Neural cell (in vitro differentiated cells): ENCODE results near the gene MACROH2A1. TPM values are rescaled to one million over a fixed set of nuclear protein-coding genes. Genes with fewer than 3 reads are reported as not detected.

ENCODE experiments used
- H2AFZ ChIP-seq: fragments of 200-600, 300-800 bp; sonication (generic), shearing (Covaris generic); 2 replicates; pipeline ENCODE4 v1.6.0; 2014; ENCODE audit warnings: low read depth, mild to moderate bottlenecking, antibody characterized with exemption, low read length, moderate library complexity
- H3F3A ChIP-seq: fragments of 200-600 bp; shearing (Covaris generic); 2 replicates; pipeline ENCODE4 v1.6.1; 2016; ENCODE audit warnings: mild to moderate bottlenecking, moderate library complexity, mixed read lengths, antibody characterized with exemption, low read length; ENCODE audit not compliant: insufficient read depth, poor library complexity, severe bottlenecking
- H3K27ac ChIP-seq: fragments of 200-600, 300-800 bp; sonication (generic), shearing (Covaris generic); 2 replicates; pipeline ENCODE4 v1.5.1; 2014; ENCODE audit warnings: mild to moderate bottlenecking, low read length, moderate library complexity
- H3K27me3 ChIP-seq: fragments of 300-800, 200-600 bp; sonication (generic), shearing (Covaris generic); 2 replicates; pipeline ENCODE4 v1.6.0; 2014; ENCODE audit warnings: mild to moderate bottlenecking, low read depth, low read length, moderate library complexity; ENCODE audit not compliant: insufficient read depth
- H3K36me3 ChIP-seq: fragments of 300-800, 200-600 bp; sonication (generic), shearing (Covaris generic); 2 replicates; pipeline ENCODE4 v1.5.1; 2014; ENCODE audit warnings: mild to moderate bottlenecking, antibody characterized with exemption, low read length, moderate library complexity; ENCODE audit not compliant: insufficient read depth
- H3K4me2 ChIP-seq: fragments of 300-800, 200-600 bp; sonication (generic), shearing (Covaris generic); 2 replicates; pipeline ENCODE4 v1.6.0; 2014; ENCODE audit warnings: mild to moderate bottlenecking, low read length
- H3K4me3 ChIP-seq: fragments of 300-800, 200-600 bp; sonication (generic), shearing (Covaris generic); 2 replicates; pipeline ENCODE4 v1.5.1; 2014; ENCODE audit warnings: mild to moderate bottlenecking, low read length, moderate library complexity
- H3K79me2 ChIP-seq: fragments of 200-600 bp; shearing (Covaris generic); replicated peaks from 2 replicates; pipeline ENCODE4 v1.6.0; 2014; ENCODE audit warnings: mild to moderate bottlenecking, low read length, moderate library complexity; ENCODE audit not compliant: insufficient read depth
- H3K9ac ChIP-seq: fragments of 300-800, 200-600 bp; sonication (generic), shearing (Covaris generic); 2 replicates; pipeline ENCODE4 v1.6.1; 2016; ENCODE audit warnings: mild to moderate bottlenecking, low read length, mixed read lengths
- H3K9me2 ChIP-seq: fragments of 200-600 bp; shearing (Covaris generic); 2 replicates; pipeline ENCODE4 v1.6.1; 2016; ENCODE audit warnings: mild to moderate bottlenecking, low read length, mixed read lengths; ENCODE audit not compliant: insufficient read depth
- H3K9me3 ChIP-seq: fragments of 200-600, 300-800 bp; sonication (generic), shearing (Covaris generic); 2 replicates; pipeline ENCODE4 v1.6.1; 2016; ENCODE audit warnings: mild to moderate bottlenecking, mixed run types, low read length, moderate library complexity, mixed read lengths
- H4K20me1 ChIP-seq: fragments of 200-600 bp; shearing (Covaris generic); 2 replicates; pipeline ENCODE4 v1.6.1; 2016; ENCODE audit warnings: mild to moderate bottlenecking, mixed run types; ENCODE audit not compliant: insufficient read depth
- EP300 ChIP-seq: fragments of 450-650 bp; conservative IDR thresholded peaks from 2 replicates; pipeline ENCODE4 v1.6.1; 2014; ENCODE audit warnings: antibody characterized with exemption, mild to moderate bottlenecking, moderate library complexity; ENCODE audit not compliant: poor library complexity, severe bottlenecking
- EZH2 ChIP-seq: fragments of 200-600, 300-800 bp; shearing (Covaris generic), sonication (generic); IDR thresholded peaks from 2 replicates; pipeline ENCODE4 v1.6.1; 2014; ENCODE audit warnings: antibody characterized with exemption, low read length, borderline replicate concordance, mild to moderate bottlenecking; ENCODE audit not compliant: insufficient read depth, poor library complexity, severe bottlenecking
- MXI1 ChIP-seq: fragments of 450-650 bp; conservative IDR thresholded peaks from 2 replicates; pipeline ENCODE4 v1.6.1; 2014; ENCODE audit warnings: antibody characterized with exemption, mild to moderate bottlenecking; ENCODE audit not compliant: poor library complexity, severe bottlenecking
- POLR2AphosphoS5 ChIP-seq: IDR thresholded peaks from 2 replicates; pipeline ENCODE4 v1.6.1; 2012
- RAD21 ChIP-seq: fragments of 450-650 bp; conservative IDR thresholded peaks from 2 replicates; pipeline ENCODE4 v1.6.1; 2014; ENCODE audit warnings: antibody characterized with exemption, mild to moderate bottlenecking, moderate library complexity
- SMC3 ChIP-seq: fragments of 450-650 bp; conservative IDR thresholded peaks from 2 replicates; pipeline ENCODE4 v1.6.1; 2014; ENCODE audit warnings: antibody characterized with exemption, mild to moderate bottlenecking, moderate library complexity; ENCODE audit not compliant: poor library complexity
- TAF1 ChIP-seq: IDR thresholded peaks from 2 replicates; pipeline ENCODE4 v1.6.1; 2012; ENCODE audit warnings: low read depth
- polyA plus RNA-seq: library from polyadenylated mRNA; depleted of rRNA; stranded (reverse); fragments of >200 nt; gene quantifications from 2 replicates; pipeline ENCODE4 v1.2.3, GENCODE V29; 2014
- TF ChIP-seq, protein P1 (sequence below): IDR thresholded peaks from 2 replicates; pipeline ENCODE4 v1.6.1; 2012; ENCODE audit warnings: borderline replicate concordance
- TF ChIP-seq, protein P2 (sequence below): fragments of 450-650 bp; IDR thresholded peaks from 2 replicates; pipeline ENCODE4 v1.5.1; 2014; ENCODE audit warnings: antibody characterized with exemption, mild to moderate bottlenecking, moderate library complexity; ENCODE audit not compliant: poor library complexity, severe bottlenecking

Gene MACROH2A1
- polyA plus RNA-seq, 1 donor from 2014 or later = 351 TPM

DNA sequence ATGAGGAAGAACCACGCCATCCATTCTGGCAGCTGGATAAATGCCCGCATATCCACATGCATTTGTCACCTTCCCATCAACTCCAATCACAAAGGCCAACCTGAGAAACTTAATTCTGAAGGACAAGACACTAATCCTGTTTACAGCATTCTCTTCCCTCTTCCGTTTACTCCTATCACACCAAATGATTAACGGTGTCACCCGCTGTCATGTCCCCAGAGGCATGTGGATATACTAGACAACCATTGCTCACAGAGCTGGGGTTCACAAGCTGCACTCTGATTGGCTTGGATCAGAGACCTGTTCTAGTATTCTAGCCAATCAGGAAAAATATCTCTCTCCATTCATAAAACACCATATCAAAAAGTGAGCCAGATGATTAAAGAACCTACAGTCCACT lies 3.6 kb downstream of the MACROH2A1 start:
- H2AFZ ChIP-seq = no peak overlapping the region
- no peaks in the 10 kb centered on the region for H3F3A ChIP-seq
- TF ChIP-seq, protein P1, sequence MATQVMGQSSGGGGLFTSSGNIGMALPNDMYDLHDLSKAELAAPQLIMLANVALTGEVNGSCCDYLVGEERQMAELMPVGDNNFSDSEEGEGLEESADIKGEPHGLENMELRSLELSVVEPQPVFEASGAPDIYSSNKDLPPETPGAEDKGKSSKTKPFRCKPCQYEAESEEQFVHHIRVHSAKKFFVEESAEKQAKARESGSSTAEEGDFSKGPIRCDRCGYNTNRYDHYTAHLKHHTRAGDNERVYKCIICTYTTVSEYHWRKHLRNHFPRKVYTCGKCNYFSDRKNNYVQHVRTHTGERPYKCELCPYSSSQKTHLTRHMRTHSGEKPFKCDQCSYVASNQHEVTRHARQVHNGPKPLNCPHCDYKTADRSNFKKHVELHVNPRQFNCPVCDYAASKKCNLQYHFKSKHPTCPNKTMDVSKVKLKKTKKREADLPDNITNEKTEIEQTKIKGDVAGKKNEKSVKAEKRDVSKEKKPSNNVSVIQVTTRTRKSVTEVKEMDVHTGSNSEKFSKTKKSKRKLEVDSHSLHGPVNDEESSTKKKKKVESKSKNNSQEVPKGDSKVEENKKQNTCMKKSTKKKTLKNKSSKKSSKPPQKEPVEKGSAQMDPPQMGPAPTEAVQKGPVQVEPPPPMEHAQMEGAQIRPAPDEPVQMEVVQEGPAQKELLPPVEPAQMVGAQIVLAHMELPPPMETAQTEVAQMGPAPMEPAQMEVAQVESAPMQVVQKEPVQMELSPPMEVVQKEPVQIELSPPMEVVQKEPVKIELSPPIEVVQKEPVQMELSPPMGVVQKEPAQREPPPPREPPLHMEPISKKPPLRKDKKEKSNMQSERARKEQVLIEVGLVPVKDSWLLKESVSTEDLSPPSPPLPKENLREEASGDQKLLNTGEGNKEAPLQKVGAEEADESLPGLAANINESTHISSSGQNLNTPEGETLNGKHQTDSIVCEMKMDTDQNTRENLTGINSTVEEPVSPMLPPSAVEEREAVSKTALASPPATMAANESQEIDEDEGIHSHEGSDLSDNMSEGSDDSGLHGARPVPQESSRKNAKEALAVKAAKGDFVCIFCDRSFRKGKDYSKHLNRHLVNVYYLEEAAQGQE = no peak
- TF ChIP-seq SMC3 (no peak), MXI1 (no peak), RAD21 (no peak), EP300 (no peak)
- H3K79me2 ChIP-seq = peaks cover 87% of the 10 kb centered on the region
- no peak overlapping the region for H3K27ac ChIP-seq
- H3K4me3 ChIP-seq = no peak overlapping the region
- H3K4me2 ChIP-seq = no peak overlapping the region
- H3K9ac ChIP-seq = no peak overlapping the region
- no peaks in the 10 kb centered on the region for H3K9me2 ChIP-seq
- no peaks in the 10 kb centered on the region for H3K9me3 ChIP-seq
- no peaks in the 10 kb centered on the region for H3K27me3 ChIP-seq
- H4K20me1 ChIP-seq = no peaks in the 10 kb centered on the region
- H3K36me3 ChIP-seq = no peaks in the 10 kb centered on the region

DNA sequence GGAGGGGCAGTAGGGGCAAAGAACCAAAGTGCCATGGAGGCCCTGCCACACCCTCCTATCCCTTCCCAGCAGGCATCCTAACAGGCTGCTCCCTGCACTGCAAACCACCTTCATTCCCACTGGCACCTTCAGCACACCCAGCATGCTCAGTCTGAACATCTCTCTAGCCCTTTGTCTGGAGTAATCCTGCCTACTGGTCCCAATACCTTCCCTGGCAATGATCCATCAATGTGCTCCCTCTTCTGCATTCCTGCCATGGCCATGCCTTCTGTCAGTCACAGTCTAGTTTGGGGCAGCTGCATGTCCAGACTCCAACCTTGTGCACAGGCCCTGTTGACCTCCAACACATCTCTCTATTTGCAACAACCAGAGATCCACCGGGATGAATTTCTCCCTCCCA lies 4.9 kb downstream of the MACROH2A1 start:
- Histone ChIP-seq H3K4me2 (no peak overlapping the region), H3K36me3 (no peaks in the 10 kb centered on the region), H3K4me3 (no peak overlapping the region), H3K27ac (no peak overlapping the region), H4K20me1 (no peaks in the 10 kb centered on the region), H3F3A (no peaks in the 10 kb centered on the region), H3K9me3 (no peaks in the 10 kb centered on the region), H3K9ac (no peak overlapping the region), H3K79me2 (peaks cover 92% of the 10 kb centered on the region), H3K9me2 (no peaks in the 10 kb centered on the region), H3K27me3 (no peaks in the 10 kb centered on the region), H2AFZ (no peak overlapping the region)
- no peak for TF ChIP-seq MXI1
- TF ChIP-seq EP300 = no peak
- no peak for TF ChIP-seq RAD21
- no peak for TF ChIP-seq EZH2
- TF ChIP-seq, protein P2, sequence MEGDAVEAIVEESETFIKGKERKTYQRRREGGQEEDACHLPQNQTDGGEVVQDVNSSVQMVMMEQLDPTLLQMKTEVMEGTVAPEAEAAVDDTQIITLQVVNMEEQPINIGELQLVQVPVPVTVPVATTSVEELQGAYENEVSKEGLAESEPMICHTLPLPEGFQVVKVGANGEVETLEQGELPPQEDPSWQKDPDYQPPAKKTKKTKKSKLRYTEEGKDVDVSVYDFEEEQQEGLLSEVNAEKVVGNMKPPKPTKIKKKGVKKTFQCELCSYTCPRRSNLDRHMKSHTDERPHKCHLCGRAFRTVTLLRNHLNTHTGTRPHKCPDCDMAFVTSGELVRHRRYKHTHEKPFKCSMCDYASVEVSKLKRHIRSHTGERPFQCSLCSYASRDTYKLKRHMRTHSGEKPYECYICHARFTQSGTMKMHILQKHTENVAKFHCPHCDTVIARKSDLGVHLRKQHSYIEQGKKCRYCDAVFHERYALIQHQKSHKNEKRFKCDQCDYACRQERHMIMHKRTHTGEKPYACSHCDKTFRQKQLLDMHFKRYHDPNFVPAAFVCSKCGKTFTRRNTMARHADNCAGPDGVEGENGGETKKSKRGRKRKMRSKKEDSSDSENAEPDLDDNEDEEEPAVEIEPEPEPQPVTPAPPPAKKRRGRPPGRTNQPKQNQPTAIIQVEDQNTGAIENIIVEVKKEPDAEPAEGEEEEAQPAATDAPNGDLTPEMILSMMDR = no peak
- TF ChIP-seq POLR2AphosphoS5 = no peak
- TF ChIP-seq SMC3 = no peak
- TF ChIP-seq, protein P1 = no peak
- TF ChIP-seq TAF1 = no peak
